Nephron (organoid): Measurements from ENCODE around the gene ZNF169.
"Not testable (repeated sequence)": the region's sequence is repeated elsewhere in the genome, so short reads cannot be mapped to it uniquely, and the experiment has no call there.

Source experiments
- H3K27ac Mint-ChIP-seq, 3 experiments: 2 replicates each; pipeline ENCODE4 v1.8.0; 2020; ENCODE audit warnings: mixed read lengths in 3 of 3, mild to moderate bottlenecking in 2 of 3, moderate library complexity in 1 of 3
- H3K27me3 Mint-ChIP-seq: 2 replicates; pipeline ENCODE4 v1.8.0; 2021; ENCODE audit warnings: low read depth, mild to moderate bottlenecking, moderate library complexity, mixed read lengths
- H3K36me3 Mint-ChIP-seq: 2 replicates; pipeline ENCODE4 v1.8.0; 2020; ENCODE audit warnings: low read depth, mixed read lengths
- H3K4me1 Mint-ChIP-seq: 2 replicates; pipeline ENCODE4 v1.8.0; 2020; ENCODE audit warnings: mixed read lengths
- H3K4me3 Mint-ChIP-seq, 3 experiments: 2 replicates each; pipeline ENCODE4 v1.8.0; 2020; ENCODE audit warnings: mild to moderate bottlenecking in 3 of 3, mixed read lengths in 3 of 3, moderate library complexity in 2 of 3
- H3K9me3 Mint-ChIP-seq: 2 replicates; pipeline ENCODE4 v1.8.0; 2020; ENCODE audit warnings: mixed read lengths

ZNF169 gene

DNA sequence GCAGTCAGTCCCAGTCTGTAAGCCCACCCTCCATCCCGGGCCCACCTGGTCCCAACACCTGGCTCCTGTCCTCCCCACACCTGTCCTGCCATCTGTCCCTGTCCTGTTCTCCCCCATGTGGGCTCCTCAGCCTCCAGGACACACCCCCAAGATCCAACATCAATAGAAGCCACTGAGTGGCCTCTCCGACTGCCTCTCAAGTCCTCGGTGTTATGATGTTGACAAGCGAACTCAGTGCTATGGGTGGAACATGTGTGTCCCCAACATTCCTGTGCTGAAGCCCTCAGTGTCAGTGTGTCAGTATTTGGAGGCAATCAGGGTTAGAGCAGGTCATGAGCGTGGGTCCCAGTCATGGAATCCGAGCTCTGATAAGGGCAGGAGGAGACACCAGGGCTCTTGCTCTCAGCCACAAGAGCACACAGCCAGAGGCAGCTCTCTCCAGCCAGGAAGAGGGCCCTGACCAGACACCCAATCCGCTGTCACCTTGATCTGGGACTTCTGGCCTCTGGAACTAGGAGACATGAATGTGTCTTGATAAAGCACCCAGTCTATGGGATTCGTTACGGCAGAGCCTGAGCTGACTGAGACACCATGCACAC is 63.3 kb downstream of the ZNF169 start:
- H3K36me3 Mint-ChIP-seq, H3K4me1 Mint-ChIP-seq, H3K4me3 Mint-ChIP-seq, H3K27me3 Mint-ChIP-seq, H3K27ac Mint-ChIP-seq, H3K9me3 Mint-ChIP-seq: not testable (repeated sequence)

DNA sequence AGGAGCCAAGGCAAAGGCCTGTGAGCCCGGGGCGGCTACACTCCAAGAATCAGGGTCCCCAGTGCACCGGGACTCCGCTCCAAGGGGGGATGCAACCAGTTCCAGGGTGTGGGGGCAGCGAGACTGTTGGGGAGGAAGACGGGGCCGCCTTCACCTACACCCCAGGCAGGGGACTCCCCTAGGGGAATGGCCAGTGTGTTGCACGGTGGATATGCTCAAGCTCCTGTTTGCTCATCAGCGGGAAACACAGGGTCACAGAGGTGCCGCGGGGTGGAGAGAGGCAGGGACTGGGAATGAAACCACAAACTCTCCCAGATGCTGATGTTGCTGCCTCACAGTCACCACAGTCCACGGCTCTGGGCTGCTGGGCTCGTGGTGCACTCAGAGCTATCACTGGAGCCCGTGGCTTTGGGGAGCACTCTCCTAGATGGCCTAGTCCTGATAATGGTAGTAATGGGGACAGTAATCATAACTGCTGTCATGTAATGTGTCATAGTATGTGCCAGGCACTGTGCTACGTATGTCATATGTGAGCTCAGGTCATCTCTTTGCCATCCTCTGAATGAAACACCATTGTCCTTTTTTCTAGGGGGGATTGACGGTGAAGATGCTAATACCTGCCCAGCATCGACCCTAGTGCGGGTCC is 64.2 kb downstream of the ZNF169 start:
- H3K4me1 Mint-ChIP-seq, H3K9me3 Mint-ChIP-seq: not testable (repeated sequence)

DNA sequence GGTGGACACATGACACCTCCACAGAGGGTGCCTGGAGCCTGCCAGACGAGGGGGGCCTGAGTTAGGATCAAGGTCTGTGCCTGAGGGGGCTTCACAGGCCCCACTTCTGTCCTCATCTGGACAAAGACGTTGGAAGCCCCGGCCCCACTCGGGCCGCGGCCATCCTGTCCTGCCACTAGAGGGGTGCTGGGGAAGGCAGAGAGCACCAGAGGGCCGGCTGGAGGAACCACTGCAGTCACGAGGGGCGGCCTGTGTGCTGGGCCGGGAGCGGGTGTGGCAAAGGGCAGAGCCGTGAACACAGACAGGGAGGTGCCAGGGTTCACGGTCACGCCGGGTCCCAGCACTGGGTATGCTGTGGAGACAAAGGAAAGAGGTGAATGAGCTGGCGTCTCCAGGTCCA is 66.5 kb downstream of the ZNF169 start:
- not testable (repeated sequence) for H3K4me3 Mint-ChIP-seq, H3K4me1 Mint-ChIP-seq, H3K27ac Mint-ChIP-seq

More for the DNA sequence above, 64.2 kb downstream of the ZNF169 start:
- not testable (repeated sequence) for H3K36me3 Mint-ChIP-seq, H3K4me3 Mint-ChIP-seq, H3K27me3 Mint-ChIP-seq, H3K27ac Mint-ChIP-seq

DNA sequence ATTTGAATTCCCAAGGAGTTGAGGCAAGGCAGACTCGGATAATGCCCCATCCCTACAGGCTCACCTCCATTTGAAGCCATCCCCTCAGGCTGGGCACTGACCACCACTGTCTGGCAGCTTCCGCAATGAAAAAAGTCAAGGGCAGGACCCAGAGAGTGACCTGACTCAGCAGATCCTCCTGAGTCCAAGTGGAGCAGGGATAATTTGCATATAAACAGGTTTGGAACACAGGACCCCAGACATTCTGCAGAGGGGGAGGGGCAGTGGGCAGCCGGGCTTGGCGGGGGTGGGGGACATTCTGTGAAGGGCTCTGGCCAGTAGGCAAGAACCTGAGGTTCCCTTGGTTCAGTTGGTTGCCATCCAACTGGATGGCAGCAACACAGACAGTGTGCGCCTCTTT is 69.4 kb downstream of the ZNF169 start, which contains the start of gene NUTM2F:
Gene NUTM2F (minus strand): TSS at position 101 of the 400 bp plus-strand sequence. CDS start 21 bp downstream, at position 80.
- H3K4me1 Mint-ChIP-seq, H3K36me3 Mint-ChIP-seq, H3K4me3 Mint-ChIP-seq: not testable (repeated sequence)

More for the DNA sequence above, 66.5 kb downstream of the ZNF169 start:
- H3K9me3 Mint-ChIP-seq, H3K27me3 Mint-ChIP-seq, H3K36me3 Mint-ChIP-seq: not testable (repeated sequence)

DNA sequence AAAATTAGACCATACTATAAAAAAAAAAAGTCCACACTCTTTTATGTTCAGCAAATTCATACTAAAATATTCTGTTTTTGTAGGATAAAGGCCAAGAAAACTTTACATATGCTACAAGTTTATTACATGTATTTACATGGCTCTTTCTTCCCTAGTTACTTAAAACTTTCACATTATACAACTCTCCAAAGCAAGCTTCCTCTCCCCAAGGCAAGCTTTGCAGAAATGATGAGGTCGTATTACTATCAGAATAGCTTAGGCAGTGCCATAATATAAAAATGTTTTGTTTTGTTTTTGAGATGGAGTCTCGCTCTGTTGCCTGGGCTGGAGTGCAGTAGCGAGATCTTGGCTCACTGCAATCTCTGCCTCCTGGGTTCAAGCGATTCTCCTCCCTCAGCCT is 77.3 kb downstream of the ZNF169 start:
- H3K4me1 Mint-ChIP-seq, H3K4me3 Mint-ChIP-seq, H3K27ac Mint-ChIP-seq, H3K27me3 Mint-ChIP-seq, H3K36me3 Mint-ChIP-seq, H3K9me3 Mint-ChIP-seq: not testable (repeated sequence)

More for the DNA sequence above, 69.4 kb downstream of the ZNF169 start, which contains the start of gene NUTM2F:
- H3K27ac Mint-ChIP-seq, H3K27me3 Mint-ChIP-seq, H3K9me3 Mint-ChIP-seq: not testable (repeated sequence)

DNA sequence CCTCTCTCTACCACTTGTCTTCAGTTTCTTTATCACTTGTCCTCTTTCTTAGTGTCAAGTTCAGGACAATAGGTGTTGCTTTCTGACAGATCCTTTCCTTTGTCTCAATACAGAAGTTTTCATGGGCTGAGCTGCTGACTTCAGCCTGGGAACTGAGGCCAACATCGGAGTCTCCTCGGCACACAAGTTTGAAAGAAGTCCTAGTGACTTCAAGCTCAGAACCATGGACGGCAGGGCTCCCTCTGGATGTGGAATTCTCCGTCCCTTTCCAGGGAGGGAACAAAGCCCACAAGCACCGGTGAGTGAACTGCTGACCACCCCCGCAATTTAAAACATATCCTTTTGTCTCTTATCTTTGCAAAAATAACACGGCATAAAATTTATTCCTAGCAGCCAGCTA is 79.6 kb downstream of the ZNF169 start:
- not testable (repeated sequence) for H3K27ac Mint-ChIP-seq, H3K36me3 Mint-ChIP-seq, H3K9me3 Mint-ChIP-seq, H3K4me1 Mint-ChIP-seq, H3K27me3 Mint-ChIP-seq, H3K4me3 Mint-ChIP-seq

DNA sequence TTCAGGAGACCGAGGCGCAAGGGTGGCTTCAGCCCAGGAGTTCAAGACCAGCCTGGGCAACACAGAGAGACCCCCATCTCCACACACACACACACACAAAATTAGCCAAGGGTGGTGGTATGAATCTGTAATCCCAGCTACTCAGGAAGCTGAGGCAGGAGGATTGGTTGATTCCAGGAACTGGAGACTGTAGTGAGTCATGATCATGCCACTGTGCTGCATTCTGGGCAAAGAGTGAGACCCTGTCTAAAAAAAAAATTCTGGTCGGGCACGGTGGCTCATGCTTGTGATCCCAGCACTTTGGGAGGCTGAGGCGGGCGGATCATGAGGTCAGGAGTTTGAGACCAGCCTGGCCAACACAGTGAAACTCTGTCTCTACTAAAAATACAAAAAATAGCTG is 80.6 kb downstream of the ZNF169 start:
- H3K27me3 Mint-ChIP-seq, H3K4me1 Mint-ChIP-seq, H3K4me3 Mint-ChIP-seq, H3K36me3 Mint-ChIP-seq, H3K27ac Mint-ChIP-seq, H3K9me3 Mint-ChIP-seq: not testable (repeated sequence)

DNA sequence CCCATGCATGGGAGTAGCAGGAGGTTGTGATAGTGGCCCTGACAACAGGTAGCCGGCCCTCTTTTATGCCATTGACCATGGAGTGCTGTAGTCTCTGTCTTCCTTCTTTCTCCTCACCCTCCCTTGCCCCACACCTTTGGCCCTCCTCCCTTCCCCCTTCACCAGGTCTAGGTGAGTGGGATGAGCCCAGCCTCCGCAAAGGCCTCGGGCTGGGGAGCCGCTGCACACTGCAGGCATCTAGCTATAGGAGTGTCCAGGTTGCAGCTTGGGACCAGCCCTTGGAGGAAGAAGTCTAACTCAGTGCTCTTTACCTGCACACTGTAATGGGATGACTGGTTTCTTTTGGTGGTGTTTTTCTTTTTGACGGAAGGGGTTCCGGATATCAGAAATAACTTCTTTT is 81.7 kb downstream of the ZNF169 start:
- not testable (repeated sequence) for H3K27me3 Mint-ChIP-seq, H3K4me3 Mint-ChIP-seq

DNA sequence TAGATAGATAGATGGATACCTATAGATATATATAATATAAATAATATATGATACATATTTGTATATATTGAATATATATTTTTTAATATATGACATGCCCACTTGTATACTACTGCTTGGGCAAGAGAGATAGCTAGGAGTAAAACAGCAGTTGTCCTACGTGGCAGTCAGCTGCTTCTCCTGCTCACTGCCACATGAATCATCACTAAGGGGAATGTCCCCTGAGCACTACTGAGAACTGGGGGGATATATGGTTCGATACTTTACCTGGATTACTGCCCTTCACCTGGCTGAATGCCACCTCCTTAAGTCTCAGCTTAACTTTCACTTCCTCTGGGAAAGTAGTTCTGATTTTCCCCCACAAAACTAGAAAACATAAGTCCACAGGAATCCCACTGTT is 82.6 kb downstream of the ZNF169 start:
- not testable (repeated sequence) for H3K27me3 Mint-ChIP-seq, H3K36me3 Mint-ChIP-seq, H3K9me3 Mint-ChIP-seq, H3K27ac Mint-ChIP-seq, H3K4me3 Mint-ChIP-seq, H3K4me1 Mint-ChIP-seq

More for the DNA sequence above, 81.7 kb downstream of the ZNF169 start:
- H3K27ac Mint-ChIP-seq, H3K9me3 Mint-ChIP-seq, H3K4me1 Mint-ChIP-seq, H3K36me3 Mint-ChIP-seq: not testable (repeated sequence)

DNA sequence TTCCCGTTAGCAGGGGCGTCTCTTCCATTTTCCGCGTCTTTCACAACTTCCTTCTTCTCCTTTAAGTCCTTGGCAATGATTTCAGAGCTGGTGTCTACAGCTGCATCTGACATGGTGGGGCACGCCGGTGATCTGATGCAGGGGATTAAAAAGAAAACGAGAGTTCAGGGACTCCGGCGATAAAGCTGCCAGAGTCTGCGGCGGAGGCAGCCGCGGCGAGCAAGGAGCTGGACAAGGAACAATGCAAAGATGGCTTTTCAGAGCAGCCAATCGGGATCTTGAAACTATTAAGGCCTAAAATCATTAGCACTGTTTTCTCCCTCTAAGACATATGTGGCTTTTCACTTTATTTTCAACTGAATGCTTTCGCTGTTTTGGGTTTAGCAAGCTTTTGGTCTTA is 88.4 kb downstream of the ZNF169 start:
- not testable (repeated sequence) for H3K36me3 Mint-ChIP-seq, H3K9me3 Mint-ChIP-seq, H3K27me3 Mint-ChIP-seq, H3K4me1 Mint-ChIP-seq, H3K4me3 Mint-ChIP-seq, H3K27ac Mint-ChIP-seq

DNA sequence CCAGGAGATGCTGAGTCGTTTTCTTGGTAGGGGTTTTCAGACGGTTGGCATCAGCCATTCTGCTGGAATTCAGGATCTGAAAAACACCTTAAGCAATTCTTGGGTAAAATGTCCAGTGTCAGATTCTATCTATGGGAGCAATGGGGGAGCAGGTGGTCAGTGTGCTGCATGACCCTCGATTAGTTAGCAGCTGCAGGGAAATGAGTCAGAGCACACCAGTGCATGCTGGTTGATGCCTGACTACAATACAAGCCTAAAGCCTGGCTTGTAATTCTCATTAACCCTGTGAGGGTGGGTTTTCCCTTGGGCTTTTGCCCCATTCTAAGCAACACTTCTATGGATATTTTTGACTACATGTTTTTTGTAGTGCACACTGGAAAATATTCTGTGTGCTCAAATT is 89.7 kb downstream of the ZNF169 start:
- not testable (repeated sequence) for H3K27ac Mint-ChIP-seq, H3K4me3 Mint-ChIP-seq, H3K27me3 Mint-ChIP-seq, H3K4me1 Mint-ChIP-seq, H3K9me3 Mint-ChIP-seq, H3K36me3 Mint-ChIP-seq
